Measurements from ENCODE around the gene LAMB1.
"Not testable (repeated sequence)": the region's sequence is repeated elsewhere in the genome, so short reads cannot be mapped to it uniquely, and the experiment has no call there.

The LAMB1 gene

DNA sequence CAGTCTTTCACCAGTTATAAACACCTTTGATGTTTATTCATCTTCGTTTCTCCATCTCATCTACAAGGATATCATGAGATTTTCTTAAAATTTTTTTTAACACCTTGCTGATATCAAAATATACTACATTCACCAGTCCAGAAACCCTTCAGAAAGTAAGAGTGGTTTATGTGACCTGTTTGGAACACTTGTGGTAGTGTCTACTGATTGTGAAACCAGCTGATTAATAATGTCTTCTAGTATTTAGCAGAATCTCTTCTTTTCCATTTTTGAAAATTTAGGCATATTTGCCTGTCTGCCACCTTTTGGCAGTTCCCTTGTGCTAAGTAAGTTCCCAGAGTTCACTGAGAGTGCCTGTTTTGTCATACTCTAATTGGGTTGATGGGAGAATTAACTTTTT is 93.5 kb downstream of the LAMB1 start:
- H3K36me3 ChIP-seq (ENCODE audit: low read depth) = peaks cover 90% of the 10 kb centered on the region
- TF ChIP-seq, protein P1, sequence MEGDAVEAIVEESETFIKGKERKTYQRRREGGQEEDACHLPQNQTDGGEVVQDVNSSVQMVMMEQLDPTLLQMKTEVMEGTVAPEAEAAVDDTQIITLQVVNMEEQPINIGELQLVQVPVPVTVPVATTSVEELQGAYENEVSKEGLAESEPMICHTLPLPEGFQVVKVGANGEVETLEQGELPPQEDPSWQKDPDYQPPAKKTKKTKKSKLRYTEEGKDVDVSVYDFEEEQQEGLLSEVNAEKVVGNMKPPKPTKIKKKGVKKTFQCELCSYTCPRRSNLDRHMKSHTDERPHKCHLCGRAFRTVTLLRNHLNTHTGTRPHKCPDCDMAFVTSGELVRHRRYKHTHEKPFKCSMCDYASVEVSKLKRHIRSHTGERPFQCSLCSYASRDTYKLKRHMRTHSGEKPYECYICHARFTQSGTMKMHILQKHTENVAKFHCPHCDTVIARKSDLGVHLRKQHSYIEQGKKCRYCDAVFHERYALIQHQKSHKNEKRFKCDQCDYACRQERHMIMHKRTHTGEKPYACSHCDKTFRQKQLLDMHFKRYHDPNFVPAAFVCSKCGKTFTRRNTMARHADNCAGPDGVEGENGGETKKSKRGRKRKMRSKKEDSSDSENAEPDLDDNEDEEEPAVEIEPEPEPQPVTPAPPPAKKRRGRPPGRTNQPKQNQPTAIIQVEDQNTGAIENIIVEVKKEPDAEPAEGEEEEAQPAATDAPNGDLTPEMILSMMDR (IDR thresholded peaks at IDR 0.05; ENCODE audit: poor library complexity, severe bottlenecking) = no peak

GRCh38 chr7:107907790-107908189 is 95.2 kb downstream of the LAMB1 start:
- no peak for DNase-seq (ENCODE audit: low spot score)
- no peak for ATAC-seq (ENCODE audit: low read depth)
- Histone ChIP-seq H3K27me3 (ENCODE audit: insufficient read depth, poor library complexity, severe bottlenecking) (no peaks in the 10 kb centered on the region), H3K27ac (ENCODE audit: poor library complexity, severe bottlenecking) (no peak overlapping the region), H3K9me3 (ENCODE audit: severe bottlenecking) (no peaks in the 10 kb centered on the region), H3K4me1 (ENCODE audit: insufficient read depth, poor library complexity, severe bottlenecking) (no peaks in the 10 kb centered on the region), H3K36me3 (ENCODE audit: low read depth) (peaks cover 94% of the 10 kb centered on the region), H3K4me3 (ENCODE audit: severe bottlenecking) (no peak overlapping the region)
- TF ChIP-seq, protein P1 (IDR thresholded peaks at IDR 0.05; ENCODE audit: poor library complexity, severe bottlenecking) = no peak

More for the DNA sequence above, 93.5 kb downstream of the LAMB1 start:
- Histone ChIP-seq H3K4me1 (ENCODE audit: insufficient read depth, poor library complexity, severe bottlenecking) (peaks cover 9% of the 10 kb centered on the region), H3K27me3 (ENCODE audit: insufficient read depth, poor library complexity, severe bottlenecking) (no peaks in the 10 kb centered on the region), H3K4me3 (ENCODE audit: severe bottlenecking) (no peak overlapping the region), H3K27ac (ENCODE audit: poor library complexity, severe bottlenecking) (no peak overlapping the region), H3K9me3 (ENCODE audit: severe bottlenecking) (no peaks in the 10 kb centered on the region)
- no peak for DNase-seq (ENCODE audit: low spot score)
- ATAC-seq (ENCODE audit: low read depth) = no peak

- Histone ChIP-seq H3K27ac (ENCODE audit: poor library complexity, severe bottlenecking) (no peak overlapping the region), H3K36me3 (ENCODE audit: low read depth) (peaks cover 84% of the 10 kb centered on the region), H3K27me3 (ENCODE audit: insufficient read depth, poor library complexity, severe bottlenecking) (no peaks in the 10 kb centered on the region), H3K4me1 (ENCODE audit: insufficient read depth, poor library complexity, severe bottlenecking) (no peaks in the 10 kb centered on the region), H3K9me3 (ENCODE audit: severe bottlenecking) (peaks cover 3% of the 10 kb centered on the region), H3K4me3 (ENCODE audit: severe bottlenecking) (no peak overlapping the region)
- ATAC-seq (ENCODE audit: low read depth) (no peak), DNase-seq (ENCODE audit: low spot score) (no peak)
- TF ChIP-seq, protein P1 (IDR thresholded peaks at IDR 0.05; ENCODE audit: poor library complexity, severe bottlenecking) = no peak
These were observed 100.6 kb downstream of the LAMB1 start for GRCh38 chr7:107902381-107902780.

DNA sequence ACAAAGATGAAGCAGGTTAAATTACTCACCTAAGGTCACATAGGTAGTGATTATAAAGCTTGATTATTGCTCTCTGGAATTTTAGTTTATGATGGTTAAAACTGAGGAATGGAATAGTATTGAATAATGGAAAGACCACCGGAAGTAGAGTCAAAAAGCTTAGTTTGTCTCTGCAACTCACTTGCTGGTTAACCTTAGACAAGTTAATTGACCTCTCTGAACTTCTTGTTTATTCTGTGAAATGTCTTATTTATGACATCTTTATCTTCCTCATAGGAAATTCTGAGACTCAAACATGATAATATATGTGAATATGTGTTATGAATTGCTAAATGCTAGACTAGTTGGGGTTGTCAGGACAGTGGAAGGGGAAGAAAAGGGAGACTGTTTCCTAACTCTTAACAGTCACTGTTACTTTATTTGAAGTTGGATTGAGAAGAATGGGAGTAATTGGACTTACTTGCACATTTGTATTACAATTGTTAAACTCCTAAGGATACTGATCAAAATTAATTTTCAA is 102.4 kb downstream of the LAMB1 start:
- peaks cover 3% of the 10 kb centered on the region for H3K9me3 ChIP-seq (ENCODE audit: severe bottlenecking)
- peaks cover 80% of the 10 kb centered on the region for H3K36me3 ChIP-seq (ENCODE audit: low read depth)
- TF ChIP-seq, protein P1 (IDR thresholded peaks at IDR 0.05; ENCODE audit: poor library complexity, severe bottlenecking) = no peak
- no peak overlapping the region for H3K27ac ChIP-seq (ENCODE audit: poor library complexity, severe bottlenecking)
- DNase-seq (ENCODE audit: low spot score) (no peak), ATAC-seq (ENCODE audit: low read depth) (no peak)
- H3K4me3 ChIP-seq (ENCODE audit: severe bottlenecking) = no peak overlapping the region
- no peaks in the 10 kb centered on the region for H3K4me1 ChIP-seq (ENCODE audit: insufficient read depth, poor library complexity, severe bottlenecking)
- no peaks in the 10 kb centered on the region for H3K27me3 ChIP-seq (ENCODE audit: insufficient read depth, poor library complexity, severe bottlenecking)

- no peaks in the 10 kb centered on the region for H3K27me3 ChIP-seq (ENCODE audit: insufficient read depth, poor library complexity, severe bottlenecking)
- no peak overlapping the region for H3K4me3 ChIP-seq (ENCODE audit: severe bottlenecking)
- DNase-seq (ENCODE audit: low spot score) = no peak
- H3K36me3 ChIP-seq (ENCODE audit: low read depth) = peaks cover 80% of the 10 kb centered on the region
- TF ChIP-seq, protein P1 (IDR thresholded peaks at IDR 0.05; ENCODE audit: poor library complexity, severe bottlenecking) = no peak
- H3K27ac ChIP-seq (ENCODE audit: poor library complexity, severe bottlenecking) = no peak overlapping the region
- peaks cover 3% of the 10 kb centered on the region for H3K9me3 ChIP-seq (ENCODE audit: severe bottlenecking)
- no peaks in the 10 kb centered on the region for H3K4me1 ChIP-seq (ENCODE audit: insufficient read depth, poor library complexity, severe bottlenecking)
- no peak for ATAC-seq (ENCODE audit: low read depth)
These were observed 103.9 kb downstream of the LAMB1 start for GRCh38 chr7:107898997-107899594.

GRCh38 chr7:107892367-107892741 is 110.6 kb downstream of the LAMB1 start:
- H3K27ac ChIP-seq (ENCODE audit: poor library complexity, severe bottlenecking); ATAC-seq (ENCODE audit: low read depth); H3K9me3 ChIP-seq (ENCODE audit: severe bottlenecking); H3K27me3 ChIP-seq (ENCODE audit: insufficient read depth, poor library complexity, severe bottlenecking); DNase-seq (ENCODE audit: low spot score): not testable (repeated sequence)
- peaks cover 46% of the 10 kb centered on the region for H3K36me3 ChIP-seq (ENCODE audit: low read depth)
- peaks cover 10% of the 10 kb centered on the region for H3K4me1 ChIP-seq (ENCODE audit: insufficient read depth, poor library complexity, severe bottlenecking)
- peak overlapping the region; percentile 73 for H3K4me3 ChIP-seq (ENCODE audit: severe bottlenecking)

All from RWPE2 (cell line).